Activated CD4-positive, CD25-positive, alpha-beta regulatory T cell (primary cell): ENCODE measurements around the gene ATG7.
"Not testable (repeated sequence)": the region's sequence is repeated elsewhere in the genome, so short reads cannot be mapped to it uniquely, and the experiment has no call there.

Experiments
- DNase-seq, 4 experiments: peaks; one replicate each; lab custom pipeline; 2025; lab: John Stamatoyannopoulos, UW

ATG7 gene

GRCh38 chr3:11568503-11569155 lies 296.4 kb downstream of the ATG7 start:
- no peak for DNase-seq

- DNase-seq, result no peak
Measured at GRCh38 chr3:11569156-11569741, 297.1 kb downstream of the ATG7 start.

- DNase-seq, result no peak
Measured at GRCh38 chr3:11570251-11570650, 298.1 kb downstream of the ATG7 start.

GRCh38 chr3:11570789-11571495 lies 298.7 kb downstream of the ATG7 start:
- DNase-seq, result no peak

- not testable (repeated sequence) for DNase-seq
Measured at GRCh38 chr3:11572660-11573059, 300.5 kb downstream of the ATG7 start.

- no peak for DNase-seq
Measured at GRCh38 chr3:11574981-11575669, 302.9 kb downstream of the ATG7 start.

GRCh38 chr3:11575677-11576076 lies 303.5 kb downstream of the ATG7 start:
- no peak for DNase-seq

- DNase-seq, result no peak
Measured at GRCh38 chr3:11576453-11576852, 304.3 kb downstream of the ATG7 start.

GRCh38 chr3:11578169-11578568 lies 306.0 kb downstream of the ATG7 start:
- DNase-seq, result no peak

- no peak for DNase-seq
Measured at GRCh38 chr3:11580645-11581044, 308.4 kb downstream of the ATG7 start.

- DNase-seq, result no peak
Measured at GRCh38 chr3:11581237-11582190, 309.3 kb downstream of the ATG7 start.

GRCh38 chr3:11582191-11582968 lies 310.2 kb downstream of the ATG7 start:
- no peak for DNase-seq

- DNase-seq, result no peak
Measured at GRCh38 chr3:11583235-11583634, 311.0 kb downstream of the ATG7 start.

- DNase-seq, result no peak
Measured at GRCh38 chr3:11583638-11584046, 311.4 kb downstream of the ATG7 start.

GRCh38 chr3:11584570-11584969 lies 312.4 kb downstream of the ATG7 start:
- DNase-seq, result no peak

GRCh38 chr3:11587766-11588165 lies 315.6 kb downstream of the ATG7 start:
- no peak for DNase-seq

- DNase-seq, result no peak
Measured at GRCh38 chr3:11588338-11588737, 316.1 kb downstream of the ATG7 start.

- DNase-seq, result no peak
Measured at GRCh38 chr3:11588755-11589154, 316.6 kb downstream of the ATG7 start.

GRCh38 chr3:11589706-11590105 lies 317.5 kb downstream of the ATG7 start:
- DNase-seq, result no peak

GRCh38 chr3:11591002-11591355 lies 318.8 kb downstream of the ATG7 start:
- no peak for DNase-seq
